ENCODE results near the gene KCTD14.
"Not testable (repeated sequence)": the region's sequence is repeated elsewhere in the genome, so short reads cannot be mapped to it uniquely, and the experiment has no call there.

KCTD14 gene

GRCh38 chr11:78015878-78016277 lies 7.2 kb downstream of the KCTD14 start:
- DNase-seq = no peak
- no peaks in the 10 kb centered on the region for H3K9me3 Mint-ChIP-seq
- no peak for ATAC-seq
- H3K27ac Mint-ChIP-seq = no peak overlapping the region
- no peaks in the 10 kb centered on the region for H3K4me1 Mint-ChIP-seq
- no peaks in the 10 kb centered on the region for H3K27me3 Mint-ChIP-seq
- H3K4me3 Mint-ChIP-seq = no peak overlapping the region

DNA sequence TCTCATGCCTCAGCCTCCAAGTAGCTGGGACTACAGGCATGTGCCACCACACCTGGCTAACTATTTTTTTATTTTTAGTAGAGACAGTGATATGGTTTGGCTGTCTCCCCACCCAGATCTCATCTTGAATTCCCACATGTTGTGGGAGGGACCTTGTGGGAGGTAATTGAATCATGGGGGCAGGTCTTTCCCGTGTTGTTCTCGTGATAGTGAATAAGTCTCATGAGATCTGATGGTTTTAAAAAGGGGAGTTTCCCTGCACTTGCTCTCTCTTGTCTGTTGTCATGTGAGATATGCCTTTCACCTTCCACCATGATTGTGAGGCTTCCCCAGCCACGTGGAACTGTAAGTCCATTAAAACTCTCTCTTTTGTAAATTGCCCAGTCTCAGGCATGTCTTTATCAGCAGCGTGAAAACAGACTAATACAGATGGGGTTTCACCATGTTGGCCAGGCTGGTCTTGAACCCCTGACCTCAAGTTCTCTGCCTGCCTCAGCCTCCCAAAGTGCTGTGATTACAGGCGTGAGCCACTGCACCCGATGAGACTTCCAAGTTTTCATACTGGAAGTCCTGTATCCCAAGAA lies 8.0 kb downstream of the KCTD14 start:
- H3K4me1 Mint-ChIP-seq, H3K27ac Mint-ChIP-seq, DNase-seq, ATAC-seq, H3K27me3 Mint-ChIP-seq, H3K4me3 Mint-ChIP-seq, H3K9me3 Mint-ChIP-seq: not testable (repeated sequence)

GRCh38 chr11:78011301-78011700 lies 11.8 kb downstream of the KCTD14 start:
- Mint-ChIP-seq H3K27ac (no peak overlapping the region), H3K4me3 (no peak overlapping the region), H3K9me3 (no peaks in the 10 kb centered on the region), H3K27me3 (no peaks in the 10 kb centered on the region), H3K4me1 (no peaks in the 10 kb centered on the region)
- DNase-seq (no peak), ATAC-seq (no peak)

DNA sequence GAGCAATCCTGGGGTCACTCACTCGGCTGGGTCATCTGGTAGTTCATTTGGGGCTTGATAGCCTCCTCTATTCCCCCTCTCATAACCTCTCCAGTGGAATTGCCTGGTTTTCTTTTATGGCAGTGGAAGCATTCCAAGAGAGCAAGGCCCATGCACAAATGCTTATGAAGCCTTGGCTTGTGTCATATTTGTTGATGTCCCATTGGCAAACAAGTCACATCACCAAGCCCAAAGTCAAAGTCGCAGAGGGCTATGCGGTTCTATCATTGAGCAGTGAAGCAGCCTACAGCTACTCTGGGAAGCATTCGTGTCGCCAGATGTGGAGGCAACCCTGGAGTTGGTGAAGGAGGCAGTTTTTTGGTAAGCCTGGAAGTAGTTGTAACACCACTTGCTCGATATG lies 12.3 kb downstream of the KCTD14 start:
- H3K27ac Mint-ChIP-seq = no peak overlapping the region
- DNase-seq (no peak), ATAC-seq (no peak)
- no peaks in the 10 kb centered on the region for H3K9me3 Mint-ChIP-seq
- no peaks in the 10 kb centered on the region for H3K27me3 Mint-ChIP-seq
- no peak overlapping the region for H3K4me3 Mint-ChIP-seq
- H3K4me1 Mint-ChIP-seq = no peaks in the 10 kb centered on the region

DNA sequence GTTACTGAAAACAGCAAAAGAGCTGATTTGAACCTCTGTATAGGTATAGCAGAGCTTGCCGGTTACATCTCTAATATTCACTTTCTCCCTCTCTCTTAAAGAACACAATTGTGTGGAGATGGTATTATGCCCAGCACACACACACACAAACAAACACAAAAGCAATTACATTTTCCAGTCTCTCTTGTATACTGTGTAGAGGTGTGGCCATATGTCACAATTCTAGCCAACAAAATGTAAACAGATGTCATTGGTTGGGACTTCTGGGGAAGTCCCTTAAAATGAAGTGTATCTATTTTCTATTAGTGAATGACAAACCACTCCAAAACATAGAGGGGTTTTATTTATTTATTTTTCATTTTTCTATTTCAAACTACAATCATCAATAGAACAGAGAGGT lies 12.8 kb downstream of the KCTD14 start:
- Mint-ChIP-seq H3K4me1 (no peaks in the 10 kb centered on the region), H3K9me3 (no peaks in the 10 kb centered on the region), H3K27ac (no peak overlapping the region), H3K27me3 (no peaks in the 10 kb centered on the region), H3K4me3 (no peak overlapping the region)
- ATAC-seq (no peak), DNase-seq (no peak)

GRCh38 chr11:78009062-78009461 lies 14.0 kb downstream of the KCTD14 start:
- DNase-seq (no peak), ATAC-seq (no peak)
- peaks cover 7% of the 10 kb centered on the region for H3K27me3 Mint-ChIP-seq
- H3K27ac Mint-ChIP-seq = no peak overlapping the region
- no peaks in the 10 kb centered on the region for H3K4me1 Mint-ChIP-seq
- H3K9me3 Mint-ChIP-seq = no peaks in the 10 kb centered on the region
- H3K4me3 Mint-ChIP-seq = no peak overlapping the region

GRCh38 chr11:78000193-78000592 lies 22.9 kb downstream of the KCTD14 start:
- peak; percentile 91 for ATAC-seq
- H3K27me3 Mint-ChIP-seq = peaks cover 7% of the 10 kb centered on the region
- DNase-seq = peak; percentile 39 to 48
- H3K4me3 Mint-ChIP-seq = no peak overlapping the region
- H3K27ac Mint-ChIP-seq = no peak overlapping the region
- no peaks in the 10 kb centered on the region for H3K9me3 Mint-ChIP-seq
- H3K4me1 Mint-ChIP-seq = peaks cover 14% of the 10 kb centered on the region

DNA sequence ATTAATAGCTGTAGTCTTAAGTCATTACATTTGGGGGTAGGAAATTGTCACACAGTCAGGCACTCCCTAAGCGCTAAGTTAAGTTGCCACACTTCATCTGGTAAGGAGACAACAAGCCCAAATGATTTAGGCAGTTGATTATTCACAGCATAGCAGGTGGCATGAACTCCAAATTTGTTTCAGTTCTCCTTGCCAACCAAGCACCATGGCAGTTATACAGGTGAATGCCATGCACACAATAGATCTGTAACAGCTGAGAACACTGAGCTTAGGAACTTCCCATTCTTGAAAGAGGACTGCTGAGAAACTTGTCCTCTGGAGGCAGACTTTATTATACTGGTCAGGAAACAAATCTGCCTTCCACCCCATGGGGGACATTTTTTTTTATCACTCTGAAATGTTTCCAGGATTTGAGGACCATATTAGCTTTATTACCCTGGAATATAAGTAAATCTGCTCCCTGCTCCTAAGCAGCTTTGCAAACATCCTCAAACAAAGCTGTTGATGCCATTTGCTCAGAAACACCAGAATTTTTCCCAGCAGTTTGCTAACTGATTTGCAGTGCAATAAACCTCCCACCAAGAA lies 23.5 kb downstream of the KCTD14 start:
- no peak overlapping the region for H3K27ac Mint-ChIP-seq
- no peak for ATAC-seq
- no peak for DNase-seq
- H3K4me1 Mint-ChIP-seq = peaks cover 18% of the 10 kb centered on the region
- H3K4me3 Mint-ChIP-seq = no peak overlapping the region
- H3K9me3 Mint-ChIP-seq = no peaks in the 10 kb centered on the region
- peaks cover 4% of the 10 kb centered on the region for H3K27me3 Mint-ChIP-seq

GRCh38 chr11:77994434-77995362 lies 28.4 kb downstream of the KCTD14 start, which contains the start of gene INTS4:
TSS of gene INTS4 (minus strand) at chr11:77994668. CDS start at chr11:77994643, 25 bp downstream.
- H3K4me1 Mint-ChIP-seq = peaks cover 29% of the 10 kb centered on the region
- peak within 1 kb of the TSS; percentile 91 to 95 for H3K4me3 Mint-ChIP-seq
- peak within 1 kb of the TSS; percentile 95 to 96 for H3K27ac Mint-ChIP-seq
- DNase-seq (peak; percentile 97 to 99), ATAC-seq (peak; percentile 99)
- H3K9me3 Mint-ChIP-seq = no peaks in the 10 kb centered on the region
- no peaks in the 10 kb centered on the region for H3K27me3 Mint-ChIP-seq

GRCh38 chr11:77993902-77994301 lies 29.2 kb downstream of the KCTD14 start:
- H3K27ac Mint-ChIP-seq = peak overlapping the region in 1 of 2 donors; percentile 75
- DNase-seq (no peak), ATAC-seq (no peak)
- peaks cover 29% of the 10 kb centered on the region for H3K4me1 Mint-ChIP-seq
- H3K27me3 Mint-ChIP-seq = no peaks in the 10 kb centered on the region
- H3K4me3 Mint-ChIP-seq = peak overlapping the region; percentile 91 to 95
- no peaks in the 10 kb centered on the region for H3K9me3 Mint-ChIP-seq

DNA sequence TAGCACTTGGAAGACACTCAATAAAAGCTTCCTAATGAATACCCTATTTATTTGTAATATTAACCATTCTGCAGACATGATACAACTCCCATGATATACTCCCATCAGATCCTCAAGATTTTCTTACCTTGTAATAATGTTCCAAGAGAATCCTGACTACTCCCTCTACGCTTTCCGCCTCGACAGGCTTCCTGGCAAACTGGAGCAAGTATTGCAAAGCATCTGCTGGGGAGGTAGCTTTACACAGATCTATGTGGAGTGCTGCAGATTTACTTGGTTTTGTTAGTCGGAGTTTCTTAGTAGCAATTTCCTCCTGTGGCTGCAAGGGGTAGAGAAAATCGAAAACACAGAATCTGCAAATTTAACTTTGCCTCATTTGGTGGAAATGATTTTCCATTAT lies 32.1 kb downstream of the KCTD14 start:
- Mint-ChIP-seq H3K4me1 (peaks cover 36% of the 10 kb centered on the region), H3K27me3 (no peaks in the 10 kb centered on the region), H3K4me3 (no peak overlapping the region), H3K27ac (no peak overlapping the region), H3K9me3 (no peaks in the 10 kb centered on the region)
- DNase-seq = no peak
- ATAC-seq = no peak

- H3K27me3 Mint-ChIP-seq, H3K27ac Mint-ChIP-seq, DNase-seq, H3K9me3 Mint-ChIP-seq, ATAC-seq, H3K4me3 Mint-ChIP-seq: not testable (repeated sequence)
- H3K4me1 Mint-ChIP-seq = peaks cover 29% of the 10 kb centered on the region
Observed at GRCh38 chr11:77986456-77986855, 36.6 kb downstream of the KCTD14 start.

GRCh38 chr11:77981346-77981947 lies 41.6 kb downstream of the KCTD14 start:
- no peak overlapping the region for H3K4me3 Mint-ChIP-seq
- no peaks in the 10 kb centered on the region for H3K9me3 Mint-ChIP-seq
- ATAC-seq (no peak), DNase-seq (no peak)
- peaks cover 22% of the 10 kb centered on the region for H3K4me1 Mint-ChIP-seq
- H3K27me3 Mint-ChIP-seq = no peaks in the 10 kb centered on the region
- H3K27ac Mint-ChIP-seq = no peak overlapping the region

GRCh38 chr11:77968337-77968736 lies 54.7 kb downstream of the KCTD14 start:
- ATAC-seq = no peak
- no peak overlapping the region for H3K27ac Mint-ChIP-seq
- H3K27me3 Mint-ChIP-seq = no peaks in the 10 kb centered on the region
- no peak overlapping the region for H3K4me3 Mint-ChIP-seq
- no peaks in the 10 kb centered on the region for H3K4me1 Mint-ChIP-seq
- H3K9me3 Mint-ChIP-seq = no peaks in the 10 kb centered on the region
- no peak for DNase-seq

GRCh38 chr11:77967753-77968152 lies 55.3 kb downstream of the KCTD14 start:
- no peaks in the 10 kb centered on the region for H3K4me1 Mint-ChIP-seq
- H3K9me3 Mint-ChIP-seq = no peaks in the 10 kb centered on the region
- ATAC-seq = no peak
- no peaks in the 10 kb centered on the region for H3K27me3 Mint-ChIP-seq
- no peak overlapping the region for H3K27ac Mint-ChIP-seq
- H3K4me3 Mint-ChIP-seq = no peak overlapping the region
- no peak for DNase-seq

GRCh38 chr11:77967121-77967520 lies 56.0 kb downstream of the KCTD14 start:
- no peak overlapping the region for H3K27ac Mint-ChIP-seq
- no peak for ATAC-seq
- H3K9me3 Mint-ChIP-seq = no peaks in the 10 kb centered on the region
- no peaks in the 10 kb centered on the region for H3K4me1 Mint-ChIP-seq
- H3K27me3 Mint-ChIP-seq = no peaks in the 10 kb centered on the region
- no peak for DNase-seq
- no peak overlapping the region for H3K4me3 Mint-ChIP-seq
